ENCODE measurements around the gene SYCP2L. TPM values are rescaled to one million over a fixed set of nuclear protein-coding genes. Genes with fewer than 3 reads are reported as not detected.
"Not testable (repeated sequence)": the region's sequence is repeated elsewhere in the genome, so short reads cannot be mapped to it uniquely, and the experiment has no call there.

The SYCP2L gene
- total and polyA plus RNA-seq, 2 donors = 0.43 to 0.99 TPM

- Histone ChIP-seq H3K36me3 (ENCODE audit: control insufficient read depth in 2 of 2, insufficient read depth in 2 of 2, low read length in 1 of 2) (no peaks in the 10 kb centered on the region), H3K27ac (ENCODE audit: low read depth in 1 of 2, low read length in 1 of 2) (no peak overlapping the region), H3K27me3 (ENCODE audit: control insufficient read depth in 2 of 2, insufficient read depth in 1 of 2, low read length in 1 of 2) (peaks cover 0 to 4% of the 10 kb centered on the region in 2 donors), H3K9me3 (ENCODE audit: control insufficient read depth in 2 of 2, insufficient read depth in 1 of 2, low read length in 1 of 2) (no peaks in the 10 kb centered on the region), H3K4me3 (ENCODE audit: low read length in 2 of 2) (no peak overlapping the region), H3K4me1 (ENCODE audit: control insufficient read depth in 2 of 2, insufficient read depth in 2 of 2, low read length in 2 of 2) (no peaks in the 10 kb centered on the region)
- 94% methylated on average over 2 of the region's 2 CpGs for WGBS
- DNase-seq (ENCODE audit: low read depth in 6 of 9, low spot score in 9 of 9) = no peak
Observed at GRCh38 chr6:11002176-11002575, 115.3 kb downstream of the SYCP2L start.

- DNase-seq (ENCODE audit: low read depth in 6 of 9, low spot score in 9 of 9); H3K36me3 ChIP-seq (ENCODE audit: control insufficient read depth in 2 of 2, insufficient read depth in 2 of 2, low read length in 1 of 2); H3K4me1 ChIP-seq (ENCODE audit: control insufficient read depth in 2 of 2, insufficient read depth in 2 of 2, low read length in 2 of 2); H3K27ac ChIP-seq (ENCODE audit: low read depth in 1 of 2, low read length in 1 of 2); H3K4me3 ChIP-seq (ENCODE audit: low read length in 2 of 2); H3K27me3 ChIP-seq (ENCODE audit: control insufficient read depth in 2 of 2, insufficient read depth in 1 of 2, low read length in 1 of 2); H3K9me3 ChIP-seq (ENCODE audit: control insufficient read depth in 2 of 2, insufficient read depth in 1 of 2, low read length in 1 of 2): not testable (repeated sequence)
- WGBS = 95% methylated on average over 5 of the region's 5 CpGs
Observed at GRCh38 chr6:11003297-11003696, 116.4 kb downstream of the SYCP2L start.

- Histone ChIP-seq H3K27me3 (ENCODE audit: control insufficient read depth in 2 of 2, insufficient read depth in 1 of 2, low read length in 1 of 2) (peaks cover 0 to 4% of the 10 kb centered on the region in 2 donors), H3K4me3 (ENCODE audit: low read length in 2 of 2) (no peak overlapping the region), H3K4me1 (ENCODE audit: control insufficient read depth in 2 of 2, insufficient read depth in 2 of 2, low read length in 2 of 2) (no peaks in the 10 kb centered on the region), H3K36me3 (ENCODE audit: control insufficient read depth in 2 of 2, insufficient read depth in 2 of 2, low read length in 1 of 2) (no peaks in the 10 kb centered on the region), H3K27ac (ENCODE audit: low read depth in 1 of 2, low read length in 1 of 2) (no peak overlapping the region), H3K9me3 (ENCODE audit: control insufficient read depth in 2 of 2, insufficient read depth in 1 of 2, low read length in 1 of 2) (no peaks in the 10 kb centered on the region)
- no peak for DNase-seq (ENCODE audit: low read depth in 6 of 9, low spot score in 9 of 9)
- 88% methylated on average over 4 of the region's 4 CpGs for WGBS
Observed at GRCh38 chr6:11006061-11006460, 119.2 kb downstream of the SYCP2L start.

- no peak overlapping the region for H3K27ac ChIP-seq (ENCODE audit: low read depth in 1 of 2, low read length in 1 of 2)
- WGBS = 91% methylated on average over 10 of the region's 10 CpGs
- no peak overlapping the region for H3K4me3 ChIP-seq (ENCODE audit: low read length in 2 of 2)
- no peaks in the 10 kb centered on the region for H3K27me3 ChIP-seq (ENCODE audit: control insufficient read depth in 2 of 2, insufficient read depth in 1 of 2, low read length in 1 of 2)
- no peaks in the 10 kb centered on the region for H3K4me1 ChIP-seq (ENCODE audit: control insufficient read depth in 2 of 2, insufficient read depth in 2 of 2, low read length in 2 of 2)
- no peak for DNase-seq (ENCODE audit: low read depth in 6 of 9, low spot score in 9 of 9)
- no peaks in the 10 kb centered on the region for H3K9me3 ChIP-seq (ENCODE audit: control insufficient read depth in 2 of 2, insufficient read depth in 1 of 2, low read length in 1 of 2)
- H3K36me3 ChIP-seq (ENCODE audit: control insufficient read depth in 2 of 2, insufficient read depth in 2 of 2, low read length in 1 of 2) = no peaks in the 10 kb centered on the region
Observed at GRCh38 chr6:11007715-11008608, 121.1 kb downstream of the SYCP2L start.

- WGBS = 96% methylated on average over 1 of the region's 1 CpG
- Histone ChIP-seq H3K36me3 (ENCODE audit: control insufficient read depth in 2 of 2, insufficient read depth in 2 of 2, low read length in 1 of 2) (no peaks in the 10 kb centered on the region), H3K4me1 (ENCODE audit: control insufficient read depth in 2 of 2, insufficient read depth in 2 of 2, low read length in 2 of 2) (no peaks in the 10 kb centered on the region), H3K27me3 (ENCODE audit: control insufficient read depth in 2 of 2, insufficient read depth in 1 of 2, low read length in 1 of 2) (no peaks in the 10 kb centered on the region), H3K9me3 (ENCODE audit: control insufficient read depth in 2 of 2, insufficient read depth in 1 of 2, low read length in 1 of 2) (no peaks in the 10 kb centered on the region), H3K27ac (ENCODE audit: low read depth in 1 of 2, low read length in 1 of 2) (no peak overlapping the region), H3K4me3 (ENCODE audit: low read length in 2 of 2) (no peak overlapping the region)
- DNase-seq (ENCODE audit: low read depth in 6 of 9, low spot score in 9 of 9) = no peak
Observed at GRCh38 chr6:11008821-11009220, 122.0 kb downstream of the SYCP2L start.

GRCh38 chr6:11009353-11009752 lies 122.5 kb downstream of the SYCP2L start:
- 75% methylated on average over 6 of the region's 6 CpGs for WGBS
- no peaks in the 10 kb centered on the region for H3K36me3 ChIP-seq (ENCODE audit: control insufficient read depth in 2 of 2, insufficient read depth in 2 of 2, low read length in 1 of 2)
- no peaks in the 10 kb centered on the region for H3K9me3 ChIP-seq (ENCODE audit: control insufficient read depth in 2 of 2, insufficient read depth in 1 of 2, low read length in 1 of 2)
- H3K27me3 ChIP-seq (ENCODE audit: control insufficient read depth in 2 of 2, insufficient read depth in 1 of 2, low read length in 1 of 2) = no peaks in the 10 kb centered on the region
- H3K27ac ChIP-seq (ENCODE audit: low read depth in 1 of 2, low read length in 1 of 2) = no peak overlapping the region
- H3K4me3 ChIP-seq (ENCODE audit: low read length in 2 of 2) = no peak overlapping the region
- H3K4me1 ChIP-seq (ENCODE audit: control insufficient read depth in 2 of 2, insufficient read depth in 2 of 2, low read length in 2 of 2) = no peaks in the 10 kb centered on the region
- DNase-seq (ENCODE audit: low read depth in 6 of 9, low spot score in 9 of 9) = no peak

GRCh38 chr6:11011787-11012234 lies 125.0 kb downstream of the SYCP2L start:
- 64% methylated on average over 8 of the region's 8 CpGs for WGBS
- H3K36me3 ChIP-seq (ENCODE audit: control insufficient read depth in 2 of 2, insufficient read depth in 2 of 2, low read length in 1 of 2) = no peaks in the 10 kb centered on the region
- no peaks in the 10 kb centered on the region for H3K9me3 ChIP-seq (ENCODE audit: control insufficient read depth in 2 of 2, insufficient read depth in 1 of 2, low read length in 1 of 2)
- no peak overlapping the region for H3K4me3 ChIP-seq (ENCODE audit: low read length in 2 of 2)
- no peaks in the 10 kb centered on the region for H3K4me1 ChIP-seq (ENCODE audit: control insufficient read depth in 2 of 2, insufficient read depth in 2 of 2, low read length in 2 of 2)
- DNase-seq (ENCODE audit: low read depth in 6 of 9, low spot score in 9 of 9) = peak in 1 of 9 donors; percentile 5
- H3K27ac ChIP-seq (ENCODE audit: low read depth in 1 of 2, low read length in 1 of 2) = no peak overlapping the region
- H3K27me3 ChIP-seq (ENCODE audit: control insufficient read depth in 2 of 2, insufficient read depth in 1 of 2, low read length in 1 of 2) = peaks cover 0 to 3% of the 10 kb centered on the region in 2 donors

GRCh38 chr6:11012295-11012754 lies 125.5 kb downstream of the SYCP2L start:
- peaks cover 0 to 3% of the 10 kb centered on the region in 2 donors for H3K27me3 ChIP-seq (ENCODE audit: control insufficient read depth in 2 of 2, insufficient read depth in 1 of 2, low read length in 1 of 2)
- no peaks in the 10 kb centered on the region for H3K36me3 ChIP-seq (ENCODE audit: control insufficient read depth in 2 of 2, insufficient read depth in 2 of 2, low read length in 1 of 2)
- no peak for DNase-seq (ENCODE audit: low read depth in 6 of 9, low spot score in 9 of 9)
- H3K9me3 ChIP-seq (ENCODE audit: control insufficient read depth in 2 of 2, insufficient read depth in 1 of 2, low read length in 1 of 2) = no peaks in the 10 kb centered on the region
- H3K4me3 ChIP-seq (ENCODE audit: low read length in 2 of 2) = no peak overlapping the region
- H3K27ac ChIP-seq (ENCODE audit: low read depth in 1 of 2, low read length in 1 of 2) = no peak overlapping the region
- 82% methylated on average over 5 of the region's 5 CpGs for WGBS
- no peaks in the 10 kb centered on the region for H3K4me1 ChIP-seq (ENCODE audit: control insufficient read depth in 2 of 2, insufficient read depth in 2 of 2, low read length in 2 of 2)

GRCh38 chr6:11012976-11013720 lies 126.3 kb downstream of the SYCP2L start:
- no peak overlapping the region for H3K27ac ChIP-seq (ENCODE audit: low read depth in 1 of 2, low read length in 1 of 2)
- H3K36me3 ChIP-seq (ENCODE audit: control insufficient read depth in 2 of 2, insufficient read depth in 2 of 2, low read length in 1 of 2) = no peaks in the 10 kb centered on the region
- H3K9me3 ChIP-seq (ENCODE audit: control insufficient read depth in 2 of 2, insufficient read depth in 1 of 2, low read length in 1 of 2) = no peaks in the 10 kb centered on the region
- H3K4me1 ChIP-seq (ENCODE audit: control insufficient read depth in 2 of 2, insufficient read depth in 2 of 2, low read length in 2 of 2) = no peaks in the 10 kb centered on the region
- WGBS = 98% methylated on average over 5 of the region's 5 CpGs
- no peak overlapping the region for H3K4me3 ChIP-seq (ENCODE audit: low read length in 2 of 2)
- DNase-seq (ENCODE audit: low read depth in 6 of 9, low spot score in 9 of 9) = no peak
- H3K27me3 ChIP-seq (ENCODE audit: control insufficient read depth in 2 of 2, insufficient read depth in 1 of 2, low read length in 1 of 2) = peaks cover 0 to 3% of the 10 kb centered on the region in 2 donors

Data from thymus (tissue), 11 donors.